PC-9 (cell line): ENCODE measurements around the gene ST6GALNAC1.

Experiments used
- EZH2 ChIP-seq: fragments of 200-600 bp; sonication (generic); IDR thresholded peaks from 2 replicates; pipeline ENCODE4 v1.8.0; 2017; ENCODE audit warnings: antibody characterized with exemption, low read depth
- TF ChIP-seq, protein P1 (sequence below): fragments of 200-600 bp; sonication (generic); conservative IDR thresholded peaks from 2 replicates; pipeline ENCODE4 v1.6.1; 2017; ENCODE audit warnings: mixed run types, antibody characterized with exemption, mild to moderate bottlenecking, moderate library complexity

DNA sequence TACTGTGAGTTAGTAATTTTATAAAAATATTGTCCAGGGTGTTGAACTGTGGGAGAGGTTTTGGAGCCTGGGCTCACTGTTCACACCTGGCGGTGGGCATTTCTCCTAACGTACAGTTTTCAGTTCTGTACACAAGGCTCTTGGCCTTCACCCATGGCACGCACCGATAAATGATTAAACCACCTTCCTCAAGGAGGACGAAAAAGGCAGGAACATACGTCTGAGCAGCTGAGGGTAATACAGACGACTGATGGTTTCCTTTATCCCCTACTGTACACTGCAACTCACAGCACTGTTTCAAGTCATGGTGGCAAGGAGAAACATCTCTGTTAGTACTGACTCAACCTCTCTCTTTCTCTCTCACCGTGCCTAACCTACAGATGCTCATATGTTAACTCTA lies 1.4 kb upstream of the ST6GALNAC1 start:
- TF ChIP-seq, protein P1, sequence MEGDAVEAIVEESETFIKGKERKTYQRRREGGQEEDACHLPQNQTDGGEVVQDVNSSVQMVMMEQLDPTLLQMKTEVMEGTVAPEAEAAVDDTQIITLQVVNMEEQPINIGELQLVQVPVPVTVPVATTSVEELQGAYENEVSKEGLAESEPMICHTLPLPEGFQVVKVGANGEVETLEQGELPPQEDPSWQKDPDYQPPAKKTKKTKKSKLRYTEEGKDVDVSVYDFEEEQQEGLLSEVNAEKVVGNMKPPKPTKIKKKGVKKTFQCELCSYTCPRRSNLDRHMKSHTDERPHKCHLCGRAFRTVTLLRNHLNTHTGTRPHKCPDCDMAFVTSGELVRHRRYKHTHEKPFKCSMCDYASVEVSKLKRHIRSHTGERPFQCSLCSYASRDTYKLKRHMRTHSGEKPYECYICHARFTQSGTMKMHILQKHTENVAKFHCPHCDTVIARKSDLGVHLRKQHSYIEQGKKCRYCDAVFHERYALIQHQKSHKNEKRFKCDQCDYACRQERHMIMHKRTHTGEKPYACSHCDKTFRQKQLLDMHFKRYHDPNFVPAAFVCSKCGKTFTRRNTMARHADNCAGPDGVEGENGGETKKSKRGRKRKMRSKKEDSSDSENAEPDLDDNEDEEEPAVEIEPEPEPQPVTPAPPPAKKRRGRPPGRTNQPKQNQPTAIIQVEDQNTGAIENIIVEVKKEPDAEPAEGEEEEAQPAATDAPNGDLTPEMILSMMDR, result no peak
- TF ChIP-seq EZH2, result no peak
